Breast epithelium (tissue), 4 donors: ENCODE data around the gene CNGA2. TPM values are rescaled to one million over a fixed set of nuclear protein-coding genes. Genes with fewer than 3 reads are reported as not detected.

Source experiments
- DNase-seq, 2 donors: peaks; one replicate each; pipeline ENCODE4 v3.0.0-alpha.2; 2019; ENCODE audit warnings: low spot score in 2 of 2
- H3K27ac ChIP-seq, 2 donors: fragments of 200-600 bp; sonication (generic) in 1 of 2; one replicate each; pipeline ENCODE4 v1.5.1; 2016 to 2019; ENCODE audit warnings: mild to moderate bottlenecking in 1 of 2
- H3K27me3 ChIP-seq, 2 donors: fragments of 200-600 bp; sonication (generic) in 1 of 2; one replicate each; pipeline versions ENCODE4 v1.5.1 to v1.6.0; 2017 to 2019; ENCODE audit warnings: control low read depth in 1 of 2, mild to moderate bottlenecking in 1 of 2
- H3K36me3 ChIP-seq: fragments of 200-600 bp; one replicate; pipeline ENCODE4 v1.5.1; 2019
- H3K4me1 ChIP-seq, 2 donors: fragments of 200-600 bp; sonication (generic); one replicate each; pipeline ENCODE4 v1.5.1; 2016 to 2019; ENCODE audit warnings: control low read depth in 1 of 2
- H3K4me3 ChIP-seq, 3 donors: fragments of 200-600 bp; sonication (generic); 1 replicate in 2 of 3; 2 replicates in 1 of 3; pipeline ENCODE4 v1.5.1; 2016 to 2019; ENCODE audit warnings: mild to moderate bottlenecking in 3 of 3, moderate library complexity in 2 of 3
- H3K9me3 ChIP-seq, 2 donors: fragments of 200-600 bp; sonication (generic) in 1 of 2; one replicate each; pipeline ENCODE4 v1.5.1; 2016 to 2019; ENCODE audit warnings: control low read depth in 1 of 2
- POLR2A ChIP-seq: fragments of 450-650 bp; IDR thresholded peaks from one replicate; pipeline ENCODE4 v1.6.1; 2016; ENCODE audit warnings: antibody characterized with exemption, mild to moderate bottlenecking, moderate library complexity
- POLR2AphosphoS5 ChIP-seq, 3 donors: sonication (generic); formaldehyde crosslinking; IDR thresholded peaks; one replicate each; pipeline ENCODE4 v1.6.1; 2017; ENCODE audit warnings: antibody characterized with exemption in 3 of 3
- intact Hi-C: fragments of 100-400 bp; cut with DNase I; formaldehyde crosslinking; loops from one replicate; pipeline ENCODE4 v1.15.1; 2023; ENCODE audit warnings: low total_unique reads
- total RNA-seq, 3 donors: library from RNA; depleted of rRNA; stranded (reverse); fragments of >200 nt; gene quantifications; one replicate each; pipeline ENCODE4 v1.1.0, GENCODE V29; 2016
- TF ChIP-seq, protein P1 (sequence below), 3 donors: fragments of 450-650 bp; IDR thresholded peaks; one replicate each; pipeline ENCODE4 v1.5.1; 2016 to 2017; ENCODE audit warnings: antibody characterized with exemption in 3 of 3, mild to moderate bottlenecking in 3 of 3, moderate library complexity in 3 of 3

CNGA2 gene
- not detected for total RNA-seq

DNA sequence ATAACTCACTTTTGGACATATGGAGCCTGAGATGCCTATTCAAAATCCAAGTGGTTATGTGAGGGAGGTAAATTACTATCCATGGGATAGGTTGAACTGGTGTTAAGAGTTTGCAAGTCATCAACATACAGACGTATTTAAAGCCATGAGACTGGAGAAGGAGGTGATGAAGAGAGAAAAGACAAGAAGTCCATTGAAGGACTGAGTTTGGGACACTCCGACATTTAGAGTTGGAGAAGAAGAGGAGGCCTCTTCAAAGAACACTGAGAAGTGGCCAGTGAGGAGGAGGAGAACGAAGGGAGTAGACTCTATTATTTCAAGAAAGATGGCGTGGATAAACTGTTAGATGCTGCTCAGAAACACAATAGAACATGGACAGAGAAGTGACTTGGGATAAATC lies at the start of gene CNGA2:
Gene CNGA2 (plus strand): TSS at position 301 of the 400 bp plus-strand sequence. CDS start 3,738 bp downstream, outside the sequence.
- H3K9me3 ChIP-seq = no peaks in the 10 kb centered on the region
- no peaks in the 10 kb centered on the region for H3K36me3 ChIP-seq
- H3K4me1 ChIP-seq = no peaks in the 10 kb centered on the region
- H3K4me3 ChIP-seq = no peak within 1 kb of the TSS
- peaks cover 0 to 43% of the 10 kb centered on the region in 2 donors for H3K27me3 ChIP-seq
- TF ChIP-seq POLR2A (no peak), POLR2AphosphoS5 (IDR thresholded peaks at IDR 0.05) (no peak)
- TF ChIP-seq, protein P1, sequence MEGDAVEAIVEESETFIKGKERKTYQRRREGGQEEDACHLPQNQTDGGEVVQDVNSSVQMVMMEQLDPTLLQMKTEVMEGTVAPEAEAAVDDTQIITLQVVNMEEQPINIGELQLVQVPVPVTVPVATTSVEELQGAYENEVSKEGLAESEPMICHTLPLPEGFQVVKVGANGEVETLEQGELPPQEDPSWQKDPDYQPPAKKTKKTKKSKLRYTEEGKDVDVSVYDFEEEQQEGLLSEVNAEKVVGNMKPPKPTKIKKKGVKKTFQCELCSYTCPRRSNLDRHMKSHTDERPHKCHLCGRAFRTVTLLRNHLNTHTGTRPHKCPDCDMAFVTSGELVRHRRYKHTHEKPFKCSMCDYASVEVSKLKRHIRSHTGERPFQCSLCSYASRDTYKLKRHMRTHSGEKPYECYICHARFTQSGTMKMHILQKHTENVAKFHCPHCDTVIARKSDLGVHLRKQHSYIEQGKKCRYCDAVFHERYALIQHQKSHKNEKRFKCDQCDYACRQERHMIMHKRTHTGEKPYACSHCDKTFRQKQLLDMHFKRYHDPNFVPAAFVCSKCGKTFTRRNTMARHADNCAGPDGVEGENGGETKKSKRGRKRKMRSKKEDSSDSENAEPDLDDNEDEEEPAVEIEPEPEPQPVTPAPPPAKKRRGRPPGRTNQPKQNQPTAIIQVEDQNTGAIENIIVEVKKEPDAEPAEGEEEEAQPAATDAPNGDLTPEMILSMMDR (IDR thresholded peaks at IDR 0.05) = no peak
- no peak for DNase-seq
- intact Hi-C loops = no loop called here
- no peak within 1 kb of the TSS for H3K27ac ChIP-seq

GRCh38 chrX:151687635-151688034 lies 46.9 kb upstream of the CNGA2 start:
- no peaks in the 10 kb centered on the region for H3K9me3 ChIP-seq
- DNase-seq = no peak
- H3K27me3 ChIP-seq = peaks cover 0 to 31% of the 10 kb centered on the region in 2 donors
- H3K36me3 ChIP-seq = no peaks in the 10 kb centered on the region
- intact Hi-C loops = no loop called here
- no peak overlapping the region for H3K27ac ChIP-seq
- TF ChIP-seq POLR2AphosphoS5 (IDR thresholded peaks at IDR 0.05) = no peak
- H3K4me1 ChIP-seq = no peaks in the 10 kb centered on the region
- no peak overlapping the region for H3K4me3 ChIP-seq

DNA sequence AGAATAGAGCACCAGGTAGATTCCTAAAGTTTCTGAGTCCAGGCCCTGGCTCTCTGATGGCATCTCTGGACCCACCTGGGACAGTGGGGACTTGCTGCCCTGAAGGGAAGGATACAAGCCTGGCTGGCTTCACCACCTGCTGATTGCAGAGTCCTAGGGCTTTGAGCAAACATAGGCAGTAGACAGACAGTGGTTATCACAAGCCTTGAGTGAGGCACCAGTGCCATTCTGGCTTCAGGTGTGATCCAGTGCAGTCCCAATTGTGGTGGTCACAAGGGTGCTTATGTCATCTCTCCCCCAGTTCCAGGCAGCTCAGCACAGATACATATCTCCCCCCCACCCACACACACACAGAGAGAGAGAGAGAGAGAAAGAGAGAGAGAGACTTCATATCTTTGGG lies 45.9 kb upstream of the CNGA2 start:
- no peaks in the 10 kb centered on the region for H3K4me1 ChIP-seq
- intact Hi-C loops = no loop called here
- no peaks in the 10 kb centered on the region for H3K36me3 ChIP-seq
- peaks cover 0 to 32% of the 10 kb centered on the region in 2 donors for H3K27me3 ChIP-seq
- H3K9me3 ChIP-seq = no peaks in the 10 kb centered on the region
- TF ChIP-seq, protein P1 (IDR thresholded peaks at IDR 0.05) = no peak
- TF ChIP-seq POLR2A = no peak
- TF ChIP-seq POLR2AphosphoS5 (IDR thresholded peaks at IDR 0.05) = no peak
- no peak overlapping the region for H3K4me3 ChIP-seq
- no peak overlapping the region for H3K27ac ChIP-seq
- no peak for DNase-seq

DNA sequence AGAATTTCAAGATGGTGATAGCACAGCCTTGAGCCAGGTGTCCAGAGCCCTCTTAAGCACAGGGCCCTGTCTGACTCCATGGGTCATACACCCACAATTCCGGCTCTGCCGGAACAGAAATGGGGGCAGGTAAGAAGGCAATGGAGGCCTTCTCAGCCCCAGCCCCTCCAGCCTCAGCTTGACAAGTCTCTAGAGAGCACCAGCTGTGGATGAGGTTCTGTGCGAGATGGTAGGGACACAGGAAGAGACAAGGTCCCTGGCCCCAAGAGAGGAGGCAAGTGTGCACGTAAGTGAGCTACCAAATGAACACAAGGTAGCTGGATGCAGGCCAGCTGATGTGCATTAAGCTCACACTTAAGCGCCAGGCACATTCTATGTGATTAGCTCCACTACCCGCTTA lies 41.7 kb upstream of the CNGA2 start:
- intact Hi-C loops = no loop called here
- Histone ChIP-seq H3K36me3 (no peaks in the 10 kb centered on the region), H3K4me1 (no peaks in the 10 kb centered on the region), H3K27me3 (peaks cover 0 to 50% of the 10 kb centered on the region in 2 donors), H3K4me3 (no peak overlapping the region), H3K27ac (no peak overlapping the region), H3K9me3 (no peaks in the 10 kb centered on the region)
- no peak for DNase-seq
- no peak for TF ChIP-seq POLR2AphosphoS5 (IDR thresholded peaks at IDR 0.05)
- TF ChIP-seq, protein P1 (IDR thresholded peaks at IDR 0.05) = no peak
- TF ChIP-seq POLR2A = no peak

DNA sequence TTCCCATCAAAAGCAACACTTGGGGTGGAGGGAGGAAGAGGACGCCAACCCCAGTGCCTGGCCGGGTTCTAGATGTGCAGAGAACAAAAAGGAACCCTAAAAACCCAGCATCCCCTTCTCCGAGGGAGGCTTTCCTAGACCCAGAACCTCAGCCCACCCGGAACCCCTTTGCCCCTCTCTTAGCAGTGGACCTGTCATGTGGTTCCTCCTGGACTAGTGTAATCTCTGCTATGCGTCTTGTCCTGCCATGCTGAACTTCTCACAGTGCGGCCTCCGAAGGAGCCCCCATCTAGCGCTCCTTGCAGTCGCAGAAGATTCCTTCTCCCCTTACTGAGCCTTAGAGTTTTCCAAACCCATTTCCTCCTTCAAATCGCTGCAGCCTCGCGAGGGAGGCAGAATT lies 40.4 kb upstream of the CNGA2 start:
- intact Hi-C loops = no loop called here
- TF ChIP-seq POLR2AphosphoS5 (IDR thresholded peaks at IDR 0.05) (no peak), POLR2A (no peak)
- TF ChIP-seq, protein P1 (IDR thresholded peaks at IDR 0.05) = no peak
- Histone ChIP-seq H3K4me3 (no peak overlapping the region), H3K27me3 (peaks cover 0 to 50% of the 10 kb centered on the region in 2 donors), H3K9me3 (no peaks in the 10 kb centered on the region), H3K36me3 (no peaks in the 10 kb centered on the region), H3K4me1 (no peaks in the 10 kb centered on the region), H3K27ac (no peak overlapping the region)
- DNase-seq = no peak
